Esophagus squamous epithelium (tissue), 4 donors: ENCODE measurements around the gene C2orf80.
A peak's percentile ranks its signal among the peaks of the same experiment; 100 is the strongest.

Source experiments
- CTCF ChIP-seq, 6 experiments: fragments of 450-650 bp in 4 of 6; fragments of 200-600 bp in 2 of 6; sonication (generic) in 2 of 6; IDR thresholded peaks; one replicate each; pipeline ENCODE4 v1.5.1; 2016 to 2019; ENCODE audit warnings: antibody characterized with exemption in 6 of 6, mild to moderate bottlenecking in 4 of 6, moderate library complexity in 4 of 6
- POLR2A ChIP-seq, 4 donors: fragments of 450-650 bp; IDR thresholded peaks; one replicate each; pipeline ENCODE4 v1.6.1; 2017; ENCODE audit warnings: antibody characterized with exemption in 4 of 4, mild to moderate bottlenecking in 4 of 4, moderate library complexity in 3 of 4

GRCh38 chr2:208175069-208175839 lies 14.6 kb downstream of the C2orf80 start:
- no peak for TF ChIP-seq POLR2A (IDR thresholded peaks at IDR 0.05)
- TF ChIP-seq CTCF (IDR thresholded peaks at IDR 0.05) = peak; percentile 59 to 85 (median 77)
